IPS-NIHi11 (cell line): Measurements from ENCODE around the gene SLC13A5.
"Not testable (repeated sequence)": the region's sequence is repeated elsewhere in the genome, so short reads cannot be mapped to it uniquely, and the experiment has no call there.

Experiments
- DNase-seq: peaks from one replicate; pipeline ENCODE4 v3.0.0; 2012; ENCODE audit warnings: mixed read lengths, low spot score

SLC13A5 gene

DNA sequence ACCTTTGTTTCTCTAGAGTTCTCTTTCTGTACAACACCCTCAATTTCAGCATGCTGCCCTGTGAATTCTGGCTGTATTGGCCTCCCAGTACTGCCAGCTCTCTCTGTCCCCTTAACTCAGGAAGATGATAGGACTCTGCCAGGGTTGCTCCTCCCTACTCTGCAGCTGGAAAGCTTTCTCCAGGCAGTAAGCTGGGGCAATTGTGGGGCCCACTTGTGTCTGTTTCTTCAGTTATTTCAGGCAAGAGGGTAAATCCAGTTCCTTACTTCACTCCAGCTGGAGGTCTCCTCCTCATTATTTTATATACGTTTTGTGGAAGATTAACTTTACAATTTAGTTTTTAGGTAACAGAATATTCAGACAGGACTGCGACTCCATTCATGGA lies 51.7 kb downstream of the SLC13A5 start:
- DNase-seq: no peak

DNA sequence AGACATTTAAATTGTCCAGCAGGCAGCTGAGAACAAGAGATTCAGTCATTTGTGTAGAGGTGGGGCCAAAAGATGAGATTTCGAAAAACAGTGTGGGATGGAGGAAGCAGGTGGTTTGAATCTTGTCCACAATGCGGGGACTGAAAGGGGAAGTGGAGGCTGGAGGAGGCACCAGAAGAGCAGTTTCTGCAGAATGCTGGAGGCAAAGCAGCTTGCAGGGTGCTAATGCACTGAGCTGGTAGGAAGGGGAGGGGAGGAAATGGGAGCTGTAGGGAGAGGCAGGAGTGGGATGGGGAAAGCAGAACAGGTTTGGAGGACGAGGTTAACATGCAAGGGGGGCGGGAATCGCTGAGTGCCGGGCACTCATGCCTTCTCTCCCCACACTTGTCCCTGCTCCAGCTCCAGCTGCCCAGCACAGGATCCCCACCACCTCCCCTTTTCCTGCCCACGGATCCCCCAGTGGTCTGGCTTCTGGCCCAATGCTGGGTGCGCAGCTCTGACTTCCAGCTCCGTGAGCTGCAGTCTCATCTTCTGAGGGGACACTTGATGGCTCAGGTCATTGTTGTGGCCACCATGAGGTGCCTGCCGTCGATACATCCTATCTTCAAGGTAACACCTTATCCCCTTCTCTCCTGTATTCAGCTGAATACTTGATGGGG lies 52.2 kb downstream of the SLC13A5 start:
- DNase-seq: no peak

DNA sequence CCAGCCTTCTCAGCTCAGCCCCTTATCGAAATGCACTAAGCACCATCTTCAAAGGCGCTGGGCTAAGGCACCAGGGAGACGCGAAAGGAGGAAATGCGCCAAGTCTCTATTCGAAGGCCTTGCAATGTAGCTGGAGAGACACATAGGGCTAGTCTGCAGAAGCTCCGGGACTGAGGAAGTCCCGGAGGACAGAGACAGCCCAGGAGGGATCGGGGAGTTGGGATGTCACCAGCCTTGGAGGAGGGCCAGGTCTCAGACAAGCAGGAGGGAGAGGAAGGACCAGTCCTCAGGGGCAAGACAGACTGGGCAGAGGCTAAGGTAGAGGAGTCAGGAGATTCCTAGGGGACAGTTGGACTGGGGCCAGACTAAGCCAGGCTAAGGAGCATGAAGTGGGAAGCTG lies 53.1 kb downstream of the SLC13A5 start:
- DNase-seq: no peak

DNA sequence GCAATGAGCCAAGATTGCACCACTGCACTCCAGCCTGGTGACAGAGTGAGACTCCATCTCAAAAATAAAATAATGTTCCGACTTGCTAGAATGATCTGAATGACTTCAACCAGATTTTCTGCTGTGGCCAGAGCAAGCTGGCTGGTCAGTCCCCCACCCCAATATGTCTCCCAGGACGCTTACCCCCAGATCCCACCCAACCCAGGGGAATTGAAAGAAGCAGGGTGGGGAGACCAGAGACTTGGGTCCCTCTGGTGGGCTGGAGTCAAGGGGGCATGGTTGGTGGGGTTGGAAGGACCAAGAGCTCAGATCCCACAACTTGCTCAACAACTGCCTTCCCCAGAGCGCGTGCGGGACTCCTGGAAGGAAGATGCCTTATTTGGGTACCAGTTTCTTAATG lies 54.8 kb downstream of the SLC13A5 start:
- not testable (repeated sequence) for DNase-seq

DNA sequence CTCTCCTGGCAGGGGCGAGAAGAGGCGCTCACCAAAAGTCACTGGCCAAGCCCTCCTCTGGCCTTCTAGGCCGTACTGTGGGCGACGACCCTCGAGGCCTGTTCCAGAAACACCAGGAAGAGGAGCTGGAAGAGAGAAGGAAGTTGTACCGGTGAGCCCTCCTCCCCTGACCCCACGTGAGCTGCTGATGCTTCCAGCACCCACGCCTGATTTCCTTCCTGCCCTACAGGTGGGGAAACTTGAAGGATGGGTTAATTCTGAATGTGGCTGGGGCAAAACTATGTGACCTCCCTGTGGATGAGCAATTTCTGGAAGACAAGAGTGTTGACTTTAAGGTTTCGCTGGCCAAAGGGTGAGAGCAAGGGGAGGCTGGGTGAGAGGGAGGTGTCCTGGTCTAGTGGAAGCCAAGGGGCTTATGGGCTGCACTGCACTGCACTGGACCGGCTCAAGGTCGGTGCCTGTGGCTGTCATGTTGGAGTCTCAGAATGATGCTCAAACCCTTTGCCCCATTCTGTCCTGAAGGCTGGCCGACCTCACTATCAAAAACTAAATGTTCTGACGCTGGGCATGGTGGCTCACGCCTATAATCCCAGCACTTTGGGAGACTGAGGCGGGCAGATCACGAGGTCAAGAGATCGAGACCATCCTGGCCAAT lies 55.4 kb downstream of the SLC13A5 start:
- DNase-seq: no peak

DNA sequence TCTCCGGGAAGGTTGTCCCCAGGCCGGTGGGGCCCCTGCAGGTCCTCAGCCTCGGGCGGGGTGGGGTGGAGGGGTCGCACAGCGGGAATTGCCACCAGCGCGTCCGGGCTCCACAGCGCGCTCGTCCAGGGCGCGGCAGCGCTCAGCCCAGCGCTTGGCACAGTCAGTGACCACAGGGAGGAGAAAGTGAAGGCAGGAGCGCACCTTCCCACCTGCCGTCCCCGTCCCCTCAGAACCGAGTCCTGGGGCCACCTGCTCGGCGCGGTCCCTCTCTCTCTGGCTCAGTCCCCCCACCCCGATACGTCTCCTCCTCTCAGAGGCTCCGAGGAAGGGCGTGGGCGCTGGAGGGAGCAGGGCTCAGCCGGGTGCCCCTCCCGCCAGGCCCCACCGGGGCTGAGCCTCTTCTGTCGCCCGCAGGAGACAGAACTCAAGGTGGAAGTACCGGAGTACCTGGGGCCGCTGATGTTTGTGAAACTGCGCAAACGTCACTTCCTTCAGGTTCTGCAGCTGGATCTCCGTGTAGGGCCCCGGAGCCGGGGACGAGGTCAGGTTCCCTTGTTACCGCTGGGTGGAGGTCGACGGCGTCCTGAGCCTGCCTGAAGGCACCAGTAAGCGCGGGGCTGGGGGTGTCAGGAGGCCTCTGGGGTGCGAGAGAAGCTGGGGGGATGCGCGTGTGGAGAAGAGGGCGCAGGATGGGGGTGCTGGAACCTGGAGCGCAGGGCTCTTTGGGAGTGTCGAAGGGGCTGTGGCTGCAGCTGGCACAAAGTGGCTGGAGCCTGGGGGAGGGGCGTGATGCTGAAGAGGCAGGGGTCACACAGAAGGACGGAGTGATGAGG lies 56.2 kb downstream of the SLC13A5 start:
- DNase-seq: peak; percentile 56

DNA sequence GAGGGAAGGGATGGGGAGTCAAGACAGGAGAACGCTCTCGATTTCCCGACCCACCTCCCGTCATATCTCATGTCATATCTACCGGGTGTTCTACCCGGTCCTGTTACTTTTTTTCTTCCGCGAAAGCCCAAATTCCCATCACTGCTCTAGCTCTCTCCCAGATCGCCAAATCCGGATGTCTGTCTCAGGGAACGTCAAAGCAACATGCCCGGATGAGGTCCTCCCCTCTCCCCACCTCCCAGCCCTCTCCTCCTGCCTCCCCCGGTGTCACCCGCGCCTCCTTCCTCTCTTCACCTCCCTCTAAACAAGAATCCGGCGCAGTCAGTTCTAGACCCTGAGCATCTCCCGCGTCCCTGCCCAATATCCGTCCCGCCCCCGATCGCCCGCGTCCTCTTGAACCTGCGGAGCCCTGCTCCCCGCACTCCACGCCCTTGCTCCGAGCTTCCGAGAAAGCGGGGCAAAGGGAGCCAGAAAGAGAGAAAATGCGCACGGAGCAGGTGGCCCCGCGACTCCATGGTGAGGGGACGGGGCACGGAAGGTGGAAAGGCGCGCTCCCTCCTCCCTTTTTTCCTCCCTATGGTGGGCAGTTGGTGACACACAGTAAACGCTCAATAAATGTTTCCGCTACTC lies 57.3 kb downstream of the SLC13A5 start:
- not testable (repeated sequence) for DNase-seq

DNA sequence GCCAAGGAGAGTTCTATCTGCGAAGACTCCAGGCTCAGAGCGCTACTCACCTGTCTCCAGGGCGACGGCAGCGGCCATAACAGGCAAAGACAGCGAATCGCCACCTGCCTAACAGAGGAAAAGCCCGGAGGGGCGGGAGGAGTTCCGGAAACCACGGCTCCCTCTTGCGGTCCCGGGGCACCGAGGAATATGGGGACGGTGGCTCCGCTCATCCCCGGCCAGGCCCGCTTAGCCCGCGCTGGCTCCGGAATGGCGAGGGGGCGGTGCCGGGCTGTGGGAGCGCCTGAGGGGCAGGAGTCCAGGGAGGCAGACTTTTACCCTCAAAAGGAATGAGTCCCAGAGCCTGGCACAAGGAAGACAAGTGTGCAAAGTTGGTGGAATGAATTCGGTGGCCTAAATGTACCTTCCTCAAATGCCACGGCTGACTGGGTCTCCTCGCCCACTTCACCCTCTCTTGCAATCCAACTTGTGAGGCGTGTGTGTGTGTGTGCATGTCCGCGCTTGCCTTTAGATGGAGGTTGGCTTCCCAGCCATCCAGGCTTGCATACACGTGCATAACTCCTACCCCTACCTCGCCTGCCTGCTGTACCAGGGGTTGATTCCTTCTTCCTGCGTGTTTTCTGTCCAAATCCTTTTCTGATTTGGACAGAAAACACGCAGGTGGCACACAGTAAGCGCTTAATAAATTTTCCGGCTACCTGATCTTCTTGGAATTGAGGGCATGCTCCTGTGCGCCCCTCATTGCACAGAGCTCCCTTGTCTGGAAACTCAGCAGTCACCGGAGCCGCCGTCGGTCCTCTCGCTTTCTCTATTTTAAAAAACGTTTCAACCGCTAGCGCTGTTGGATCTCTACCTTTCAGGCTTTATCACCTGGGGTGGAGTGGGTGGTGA lies 58.1 kb downstream of the SLC13A5 start:
- DNase-seq: peak; percentile 75

DNA sequence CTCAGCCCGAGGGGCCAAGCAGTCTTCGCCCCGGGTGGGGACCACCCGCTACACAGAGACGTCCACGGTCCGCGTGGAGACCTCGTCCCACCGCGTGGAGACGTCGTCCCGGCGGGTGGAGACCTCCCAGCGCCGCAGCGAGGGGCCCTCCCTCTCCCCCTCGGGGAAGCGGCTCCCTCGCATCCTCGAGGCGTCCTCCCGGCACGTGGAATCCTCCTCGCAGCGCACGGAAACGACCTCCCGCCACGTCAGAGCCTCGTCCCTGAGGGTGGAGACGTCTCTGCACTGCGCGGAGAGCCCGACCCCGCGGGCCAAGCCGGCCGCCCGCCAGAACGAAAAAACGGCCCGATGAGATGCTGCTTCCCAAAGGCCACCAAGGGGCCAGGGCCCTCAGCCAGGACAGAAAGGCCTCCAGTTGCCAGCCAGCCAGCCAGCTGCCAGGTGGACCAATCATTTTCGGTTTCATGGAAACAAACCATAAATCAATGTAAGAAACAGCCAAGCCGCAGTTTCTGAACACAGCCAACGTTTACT lies 61.2 kb downstream of the SLC13A5 start:
- no peak for DNase-seq

DNA sequence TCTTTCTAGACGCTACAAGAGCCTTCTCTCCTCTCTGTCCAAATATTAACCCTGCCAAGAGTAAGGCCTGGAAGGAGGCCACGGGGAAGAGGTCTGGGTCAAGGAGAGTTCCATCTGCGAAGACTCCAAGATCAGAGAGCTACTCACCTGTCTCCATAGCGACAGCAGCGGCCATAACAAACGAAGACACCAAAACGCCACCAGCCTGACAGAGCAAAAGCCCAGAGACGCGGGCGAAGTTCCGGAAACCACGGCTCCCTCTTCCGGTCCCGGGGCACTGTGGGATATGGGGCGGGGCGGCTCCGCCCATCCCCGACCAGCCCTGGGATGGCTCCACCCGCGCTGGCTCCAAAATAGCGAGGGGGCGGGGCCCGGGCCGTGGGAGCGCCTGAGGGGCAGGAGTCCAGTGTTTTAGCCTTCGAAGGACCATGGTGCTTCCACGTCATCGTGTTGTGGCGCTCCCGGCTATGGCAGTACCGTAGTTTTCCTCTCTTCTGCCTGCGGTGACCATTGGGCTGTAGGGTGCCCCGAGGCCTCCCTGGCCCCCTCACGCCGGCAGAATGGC lies 61.7 kb downstream of the SLC13A5 start, which contains the start of the genes C17orf100 and MED31:
Gene C17orf100, plus strand, starts transcription at position 409 of the 565 bp plus-strand sequence. Its CDS starts 152 bp downstream, at position 561.
Gene MED31, minus strand, starts transcription at position 252 of the 565 bp plus-strand sequence. Its CDS starts 77 bp downstream, at position 175.
- peak; percentile 96 for DNase-seq

DNA sequence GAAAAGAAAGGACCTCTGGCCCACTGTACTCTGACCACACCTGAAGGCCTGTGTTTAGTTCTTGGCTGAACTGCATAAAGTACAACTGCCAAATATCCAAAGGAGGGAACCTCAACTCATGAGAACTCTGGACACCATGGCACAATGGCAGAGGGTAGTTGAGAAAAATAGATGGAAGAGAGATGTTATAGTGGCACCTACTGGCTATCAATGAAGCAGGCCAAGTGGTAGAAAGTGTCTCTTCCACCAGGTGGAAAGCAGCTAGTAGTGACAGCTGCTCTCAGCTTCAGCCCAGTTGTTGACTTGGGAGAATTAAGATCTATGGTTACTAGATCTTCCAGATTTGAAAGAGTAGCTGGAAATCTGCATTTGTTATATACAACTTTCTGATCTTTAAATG lies 65.0 kb downstream of the SLC13A5 start:
- DNase-seq: no peak

DNA sequence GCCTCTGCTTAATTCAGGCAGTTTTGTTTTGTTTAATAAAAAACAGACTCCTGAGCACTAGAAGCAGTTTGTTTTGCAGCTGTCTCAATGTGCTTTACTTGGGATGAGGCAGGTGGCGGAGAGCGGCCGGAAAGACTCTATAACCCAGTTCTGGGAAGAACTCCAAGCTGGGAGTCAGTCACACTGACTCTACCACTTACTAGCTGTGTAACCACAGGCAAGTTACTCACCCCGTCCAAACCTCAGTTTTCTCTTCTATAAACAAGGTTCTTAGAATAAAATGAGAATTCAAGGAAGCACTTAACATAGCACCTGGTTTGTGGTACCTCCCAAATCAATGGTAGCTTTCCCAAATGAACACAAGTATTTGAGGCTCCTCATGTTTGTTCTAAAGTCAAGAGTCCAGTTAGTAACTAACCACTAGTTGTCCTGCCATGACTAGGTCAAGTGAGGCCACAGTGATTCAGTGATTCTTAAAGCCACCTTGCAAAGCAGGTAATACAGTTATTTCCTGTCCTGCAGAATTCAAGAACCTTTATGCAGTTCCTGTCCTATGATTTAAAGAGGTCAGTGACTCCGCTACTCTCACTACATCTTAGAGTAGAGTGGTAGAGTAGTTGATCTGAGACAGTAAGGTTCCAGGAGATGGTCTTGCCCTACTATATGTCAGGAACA lies 69.6 kb downstream of the SLC13A5 start:
- DNase-seq: no peak

DNA sequence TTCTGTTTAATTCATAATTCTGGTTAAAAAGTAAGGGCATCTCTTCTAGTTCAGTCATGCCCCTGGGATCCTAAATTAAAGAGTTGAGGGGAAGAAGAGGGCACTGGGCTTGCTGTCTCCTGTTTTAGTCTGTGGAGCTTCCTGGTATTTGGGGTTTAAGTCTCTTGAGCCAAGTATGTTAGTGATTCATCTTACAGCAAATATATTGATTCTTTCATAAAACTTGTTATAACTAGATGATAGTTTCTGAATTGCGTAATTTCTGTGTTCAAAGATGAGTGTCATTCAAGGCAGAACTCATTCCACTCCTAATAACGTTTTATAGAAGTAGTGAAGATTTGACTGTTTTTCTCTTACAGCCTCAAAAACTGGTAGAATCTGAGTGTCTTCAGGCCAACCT lies 70.6 kb downstream of the SLC13A5 start:
- DNase-seq: no peak

DNA sequence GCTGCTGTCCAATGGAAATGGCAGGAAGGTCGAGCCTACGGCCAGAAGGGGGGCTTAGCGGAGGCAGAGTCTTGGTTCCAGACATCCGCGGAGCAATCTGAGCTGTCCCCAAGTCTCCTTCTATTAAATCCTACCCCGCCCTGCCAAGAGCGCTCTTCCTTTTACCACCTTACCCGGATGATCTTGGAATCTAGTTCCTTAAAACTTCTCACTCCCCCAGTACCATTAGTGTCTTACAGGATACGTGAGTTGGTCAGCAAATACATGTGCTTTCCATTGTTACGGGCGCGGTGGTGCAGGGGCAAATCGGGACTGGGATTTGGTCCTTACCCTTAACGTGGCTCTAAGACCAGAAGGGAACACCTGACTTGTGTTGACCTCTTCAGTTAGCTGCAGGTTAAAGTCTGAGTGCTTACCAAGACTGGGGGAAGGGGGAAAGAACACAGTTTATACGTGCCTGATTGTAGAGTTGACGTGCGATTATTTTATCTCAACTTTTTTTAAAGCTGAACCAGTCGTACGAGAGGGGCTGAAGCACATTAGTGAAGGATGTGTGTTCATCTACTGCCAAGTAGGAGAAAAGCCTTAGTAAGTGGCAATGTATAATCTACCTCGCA lies 71.8 kb downstream of the SLC13A5 start:
- no peak for DNase-seq

DNA sequence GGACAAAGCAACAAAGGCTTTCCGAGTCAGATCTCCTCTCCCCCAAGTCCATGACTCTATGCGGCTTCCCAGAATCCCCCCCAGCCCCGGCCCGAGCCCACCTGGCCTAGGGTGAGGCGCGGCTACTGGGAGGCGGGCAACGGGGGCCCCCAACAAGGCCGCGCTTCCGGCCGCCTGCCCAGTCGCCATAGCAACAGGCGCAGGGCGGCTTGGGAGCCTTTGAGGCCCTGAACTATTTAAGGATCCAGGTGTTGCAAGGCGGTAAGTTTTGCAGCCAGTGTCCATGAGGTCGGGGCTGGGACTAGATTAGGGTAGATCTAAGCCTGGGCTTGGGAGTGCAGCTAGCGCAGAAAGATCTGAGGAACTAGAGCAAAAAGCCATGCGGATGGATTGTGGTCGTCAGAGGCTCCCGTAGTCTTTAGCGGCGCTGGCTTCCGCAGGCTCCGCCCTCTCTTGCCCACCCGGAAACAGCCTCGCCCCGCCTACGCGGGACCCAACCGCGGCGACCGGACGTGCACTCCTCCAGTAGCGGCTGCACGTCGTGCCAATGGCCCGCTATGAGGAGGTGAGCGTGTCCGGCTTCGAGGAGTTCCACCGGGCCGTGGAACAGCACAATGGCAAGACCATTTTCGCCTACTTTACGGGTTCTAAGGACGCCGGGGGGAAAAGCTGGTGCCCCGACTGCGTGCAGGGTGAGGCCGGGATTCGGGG lies 72.5 kb downstream of the SLC13A5 start, which contains the start of the genes KIAA0753 and TXNDC17:
Gene KIAA0753, minus strand, starts transcription at position 176 of the 711 bp plus-strand sequence. CDS start 5,608 bp downstream, outside the sequence.
Gene TXNDC17, plus strand, starts transcription at position 525 of the 711 bp plus-strand sequence. Its CDS starts 23 bp downstream, at position 548.
- peak; percentile 88 for DNase-seq

DNA sequence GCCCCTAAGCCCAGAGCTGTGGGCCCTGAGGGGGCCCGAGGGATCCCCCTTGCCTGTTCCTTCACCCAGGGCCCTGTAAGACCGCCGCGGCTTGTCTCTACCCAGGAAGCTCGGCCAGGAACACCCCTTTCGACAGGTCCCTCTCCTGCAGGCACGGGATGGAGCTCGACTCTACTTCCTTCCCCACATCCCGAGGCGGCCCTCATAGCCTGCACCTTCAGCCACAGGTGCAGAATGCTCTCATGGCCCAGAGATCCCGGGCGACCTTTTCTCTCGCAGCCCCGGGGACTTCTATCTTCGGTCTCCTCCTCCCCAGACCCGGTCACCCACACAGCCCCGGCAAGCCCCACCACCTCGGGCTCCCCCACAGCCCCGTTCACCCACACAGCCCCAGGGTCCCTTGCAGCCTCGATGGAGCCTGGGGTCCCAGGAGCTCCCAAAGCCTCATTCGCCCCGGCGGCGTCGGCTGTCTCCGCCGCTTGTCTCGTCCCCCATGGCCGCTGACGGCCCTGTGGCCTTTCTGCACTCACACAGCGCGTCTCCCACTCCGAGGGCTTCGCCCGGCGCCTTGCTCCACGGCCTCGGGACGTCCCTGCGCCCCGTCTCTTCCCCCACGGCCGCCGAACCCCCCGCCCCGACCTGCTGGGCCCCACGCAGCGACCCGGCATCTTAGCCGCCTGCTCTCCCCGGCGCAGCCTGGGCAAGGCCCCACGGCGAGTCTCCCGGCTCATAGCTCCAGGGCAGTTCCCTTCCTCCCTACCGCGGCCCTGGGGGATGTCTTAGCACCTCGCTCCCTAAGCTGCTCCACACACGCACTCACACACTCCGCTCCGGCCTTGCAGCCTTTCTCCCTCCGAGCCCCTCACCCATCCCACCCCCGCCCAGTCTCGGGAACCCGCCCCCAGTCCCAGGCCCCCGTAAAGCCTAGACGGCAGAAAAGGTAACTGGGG lies 73.3 kb downstream of the SLC13A5 start:
- peak; percentile 53 for DNase-seq

DNA sequence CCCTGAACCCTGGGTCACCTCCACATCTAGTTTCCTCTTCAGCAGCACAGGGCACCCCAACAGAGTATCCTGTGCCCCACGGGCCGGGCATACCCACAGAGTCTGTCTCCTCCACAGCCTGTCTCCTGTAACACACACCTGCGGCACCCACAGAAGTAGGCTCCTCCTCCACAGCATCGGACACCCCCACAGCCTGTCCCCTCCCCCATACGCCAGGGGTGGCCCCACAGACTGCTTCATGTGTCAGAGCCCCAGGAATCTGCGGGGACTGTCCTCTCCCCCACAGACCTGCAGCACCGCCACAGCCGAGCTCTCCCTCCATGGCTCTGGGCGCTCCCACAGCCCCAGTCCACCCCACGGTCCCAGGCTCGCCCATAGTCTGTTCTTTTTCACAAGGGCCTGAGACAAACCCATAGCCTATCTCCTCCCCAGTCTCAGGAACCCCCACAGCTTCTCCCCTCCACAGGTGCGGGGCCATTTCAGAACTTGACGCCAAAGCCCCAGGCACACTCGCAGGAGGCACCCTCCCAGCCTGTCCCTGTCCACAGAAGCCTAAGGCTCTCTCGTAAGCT lies 74.1 kb downstream of the SLC13A5 start:
- no peak for DNase-seq
